Kidney (tissue), 14 donors: ENCODE data around the gene HTT. TPM values are rescaled to one million over a fixed set of nuclear protein-coding genes. Genes with fewer than 3 reads are reported as not detected.

Experiments used
- DNase-seq, 5 donors: peaks; one replicate each; pipeline ENCODE4 v3.0.0-alpha.2; 2013 to 2020
- FAIRE-seq: peaks from 2 replicates; lab custom pipeline; 2012; peaks lifted over from hg19 to GRCh38; lab: Jason Lieb, UNC
- H3K27ac ChIP-seq, 2 donors: one replicate each; pipeline ENCODE4 v1.7.0; 2013; ENCODE audit warnings: low read depth in 2 of 2, low read length in 2 of 2, inconsistent platforms in 1 of 2
- H3K27me3 ChIP-seq: one replicate; pipeline ENCODE4 v1.7.1; 2013; ENCODE audit warnings: low read length, inconsistent platforms; ENCODE audit not compliant: control insufficient read depth, insufficient read depth
- H3K36me3 ChIP-seq, 3 donors: one replicate each; pipeline versions ENCODE4 v1.7.0 to v1.7.1; 2013; ENCODE audit warnings: low read length in 3 of 3, control low read depth in 1 of 3, inconsistent platforms in 1 of 3; ENCODE audit not compliant: insufficient read depth in 3 of 3, control insufficient read depth in 2 of 3
- H3K4me1 ChIP-seq, 3 donors: one replicate each; pipeline versions ENCODE4 v1.7.0 to v1.7.1; 2013; ENCODE audit warnings: low read length in 3 of 3, inconsistent platforms in 1 of 3, low read depth in 1 of 3; ENCODE audit not compliant: control insufficient read depth in 2 of 3, insufficient read depth in 2 of 3
- H3K4me3 ChIP-seq, 3 donors: one replicate each; pipeline versions ENCODE4 v1.7.0 to v1.8.1; 2013; ENCODE audit warnings: low read length in 3 of 3, control low read depth in 1 of 3, inconsistent platforms in 1 of 3
- H3K9ac ChIP-seq, 3 donors: one replicate each; pipeline versions ENCODE4 v1.7.0 to v1.7.1; 2013; ENCODE audit warnings: low read length in 3 of 3, control low read depth in 1 of 3, inconsistent platforms in 1 of 3
- H3K9me3 ChIP-seq, 3 donors: one replicate each; pipeline versions ENCODE4 v1.7.0 to v1.7.1; 2013; ENCODE audit warnings: low read length in 3 of 3, control low read depth in 1 of 3, inconsistent platforms in 1 of 3; ENCODE audit not compliant: control insufficient read depth in 2 of 3, insufficient read depth in 1 of 3
- CTCF ChIP-seq: IDR thresholded peaks from 3 replicates; pipeline ENCODE4 v1.5.1; 2012; ENCODE audit warnings: mild to moderate bottlenecking, moderate library complexity, borderline replicate concordance; ENCODE audit not compliant: insufficient read depth; ENCODE audit errors: extremely low read depth
- intact Hi-C: fragments of 100-400 bp; cut with DNase I; formaldehyde crosslinking; loops from one replicate; pipeline ENCODE4 v1.11.1; 2022
- polyA plus RNA-seq: library from polyadenylated mRNA; stranded (reverse); fragments of 350-450 nt; fragmentation: Illumina TruSeq; extraction: RNeasy Lipid Tissue Mini Kit (QIAGEN cat#74804); gene quantifications from one replicate; pipeline ENCODE4 v1.2.3, GENCODE V29; 2014; ENCODE audit warnings: low read depth, low replicate concordance; ENCODE audit not compliant: insufficient read depth
- total RNA-seq: library from RNA; stranded (reverse); fragmentation: NEBNext Ultra II Directional; extraction: Animal tissue kit (Norgen Biotek cat#: 25700); gene quantifications from one replicate; pipeline ENCODE4 v1.2.1, GENCODE V29; 2021
- donor health status: control.
- donor health status: control.
- donor health status: control.
- donor health status: control.
- donor health status: control.
- donor health status: DM: yes; HTN: yes; CAD: no.
- donor health status: Normal renal cell carcinoma (clear cell type).

HTT gene
- total and polyA plus RNA-seq, 2 donors from 2014 or later: 7.2 to 64.0 TPM

- Histone ChIP-seq H3K4me3 (no peak overlapping the region), H3K9ac (no peak overlapping the region), H3K9me3 (no peaks in the 10 kb centered on the region), H3K27me3 (no peaks in the 10 kb centered on the region), H3K4me1 (no peaks in the 10 kb centered on the region), H3K27ac (no peak overlapping the region), H3K36me3 (peaks cover 0 to 18% (median 10%) of the 10 kb centered on the region in 3 donors)
- no peak for FAIRE-seq
- intact Hi-C loops: no loop called here
- peak in 2 of 5 donors; percentile 30 to 40 for DNase-seq
- no peak for TF ChIP-seq CTCF
Observed at GRCh38 chr4:3237712-3238560, 163.5 kb downstream of the HTT start.

- Histone ChIP-seq H3K4me1 (no peaks in the 10 kb centered on the region), H3K9me3 (no peaks in the 10 kb centered on the region), H3K4me3 (no peak overlapping the region), H3K36me3 (peaks cover 0 to 15% (median 8%) of the 10 kb centered on the region in 3 donors), H3K9ac (no peak overlapping the region), H3K27me3 (no peaks in the 10 kb centered on the region), H3K27ac (no peak overlapping the region)
- intact Hi-C loops: no loop called here
- DNase-seq: no peak
- no peak for TF ChIP-seq CTCF
- FAIRE-seq: no peak
Observed at GRCh38 chr4:3238721-3239120, 164.2 kb downstream of the HTT start.

GRCh38 chr4:3239303-3239702, 164.8 kb downstream of the HTT start:
- no peak for DNase-seq
- no peaks in the 10 kb centered on the region for H3K4me1 ChIP-seq
- H3K36me3 ChIP-seq: peaks cover 0 to 14% (median 8%) of the 10 kb centered on the region in 3 donors
- H3K27ac ChIP-seq: no peak overlapping the region
- H3K4me3 ChIP-seq: no peak overlapping the region
- H3K27me3 ChIP-seq: no peaks in the 10 kb centered on the region
- no peak overlapping the region for H3K9ac ChIP-seq
- intact Hi-C loops: no loop called here
- no peak for FAIRE-seq
- no peaks in the 10 kb centered on the region for H3K9me3 ChIP-seq
- TF ChIP-seq CTCF: no peak
